ENCODE results near the gene TRPV5. TPM values are rescaled to one million over a fixed set of nuclear protein-coding genes. Genes with fewer than 3 reads are reported as not detected.

Gene TRPV5
- total RNA-seq, 1 donor from 2014 or later = not detected

DNA sequence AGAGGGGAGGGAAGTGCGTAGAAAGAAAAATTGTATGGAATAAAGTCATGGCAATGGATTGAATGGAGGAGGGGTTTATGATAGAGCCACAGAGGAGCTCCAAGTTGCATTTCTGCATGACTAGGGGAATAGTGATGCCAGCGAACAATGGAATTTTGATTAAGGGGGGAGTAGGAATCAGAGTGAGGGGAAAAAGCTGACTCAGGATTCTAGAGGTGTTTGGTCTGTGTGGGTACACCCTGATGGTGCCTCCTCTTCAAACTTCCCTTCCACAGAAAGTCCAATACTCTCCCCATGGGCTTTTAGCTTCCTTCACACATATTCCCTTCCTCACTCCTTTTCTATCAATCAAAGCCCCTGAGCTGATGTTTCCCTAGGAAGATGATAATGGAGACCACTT lies 30.4 kb upstream of the TRPV5 start:
- Mint-ChIP-seq H3K36me3 (ENCODE audit: low read depth) (no peaks in the 10 kb centered on the region), H3K27me3 (ENCODE audit: low read depth) (peaks cover 5% of the 10 kb centered on the region), H3K4me1 (ENCODE audit: low read depth) (no peaks in the 10 kb centered on the region), H3K4me3 (ENCODE audit: unreplicated experiment) (no peak overlapping the region), H3K9me3 (ENCODE audit: low read depth) (no peaks in the 10 kb centered on the region), H3K27ac (ENCODE audit: unreplicated experiment) (no peak overlapping the region)
- no peak for DNase-seq (ENCODE audit: low spot score)
- TF ChIP-seq, protein P1, sequence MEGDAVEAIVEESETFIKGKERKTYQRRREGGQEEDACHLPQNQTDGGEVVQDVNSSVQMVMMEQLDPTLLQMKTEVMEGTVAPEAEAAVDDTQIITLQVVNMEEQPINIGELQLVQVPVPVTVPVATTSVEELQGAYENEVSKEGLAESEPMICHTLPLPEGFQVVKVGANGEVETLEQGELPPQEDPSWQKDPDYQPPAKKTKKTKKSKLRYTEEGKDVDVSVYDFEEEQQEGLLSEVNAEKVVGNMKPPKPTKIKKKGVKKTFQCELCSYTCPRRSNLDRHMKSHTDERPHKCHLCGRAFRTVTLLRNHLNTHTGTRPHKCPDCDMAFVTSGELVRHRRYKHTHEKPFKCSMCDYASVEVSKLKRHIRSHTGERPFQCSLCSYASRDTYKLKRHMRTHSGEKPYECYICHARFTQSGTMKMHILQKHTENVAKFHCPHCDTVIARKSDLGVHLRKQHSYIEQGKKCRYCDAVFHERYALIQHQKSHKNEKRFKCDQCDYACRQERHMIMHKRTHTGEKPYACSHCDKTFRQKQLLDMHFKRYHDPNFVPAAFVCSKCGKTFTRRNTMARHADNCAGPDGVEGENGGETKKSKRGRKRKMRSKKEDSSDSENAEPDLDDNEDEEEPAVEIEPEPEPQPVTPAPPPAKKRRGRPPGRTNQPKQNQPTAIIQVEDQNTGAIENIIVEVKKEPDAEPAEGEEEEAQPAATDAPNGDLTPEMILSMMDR (IDR thresholded peaks at IDR 0.05) = no peak

DNA sequence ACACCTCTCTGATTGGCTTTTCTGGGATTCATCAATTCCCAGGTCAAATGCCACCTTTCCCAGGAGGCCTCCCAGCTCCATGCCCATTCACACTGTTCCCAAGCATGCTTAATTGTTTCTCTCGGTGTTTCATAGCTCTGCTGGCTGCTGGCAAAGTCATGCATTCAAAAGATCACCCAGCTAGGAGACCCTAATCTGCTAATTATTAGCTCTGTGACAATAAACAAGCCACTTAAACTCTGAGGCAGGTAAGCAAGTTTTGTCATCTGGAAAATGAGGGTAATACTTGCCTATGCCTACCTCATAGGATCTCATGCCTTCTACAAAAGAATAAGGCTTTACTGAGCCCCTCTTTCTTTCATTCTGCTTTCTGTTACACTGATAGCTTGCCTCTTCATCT lies 29.4 kb upstream of the TRPV5 start:
- DNase-seq (ENCODE audit: low spot score) = no peak
- H3K27ac Mint-ChIP-seq (ENCODE audit: unreplicated experiment) = no peak overlapping the region
- H3K36me3 Mint-ChIP-seq (ENCODE audit: low read depth) = no peaks in the 10 kb centered on the region
- peaks cover 8% of the 10 kb centered on the region for H3K27me3 Mint-ChIP-seq (ENCODE audit: low read depth)
- H3K9me3 Mint-ChIP-seq (ENCODE audit: low read depth) = no peaks in the 10 kb centered on the region
- no peaks in the 10 kb centered on the region for H3K4me1 Mint-ChIP-seq (ENCODE audit: low read depth)
- H3K4me3 Mint-ChIP-seq (ENCODE audit: unreplicated experiment) = no peak overlapping the region
- TF ChIP-seq, protein P1 (IDR thresholded peaks at IDR 0.05) = no peak

DNA sequence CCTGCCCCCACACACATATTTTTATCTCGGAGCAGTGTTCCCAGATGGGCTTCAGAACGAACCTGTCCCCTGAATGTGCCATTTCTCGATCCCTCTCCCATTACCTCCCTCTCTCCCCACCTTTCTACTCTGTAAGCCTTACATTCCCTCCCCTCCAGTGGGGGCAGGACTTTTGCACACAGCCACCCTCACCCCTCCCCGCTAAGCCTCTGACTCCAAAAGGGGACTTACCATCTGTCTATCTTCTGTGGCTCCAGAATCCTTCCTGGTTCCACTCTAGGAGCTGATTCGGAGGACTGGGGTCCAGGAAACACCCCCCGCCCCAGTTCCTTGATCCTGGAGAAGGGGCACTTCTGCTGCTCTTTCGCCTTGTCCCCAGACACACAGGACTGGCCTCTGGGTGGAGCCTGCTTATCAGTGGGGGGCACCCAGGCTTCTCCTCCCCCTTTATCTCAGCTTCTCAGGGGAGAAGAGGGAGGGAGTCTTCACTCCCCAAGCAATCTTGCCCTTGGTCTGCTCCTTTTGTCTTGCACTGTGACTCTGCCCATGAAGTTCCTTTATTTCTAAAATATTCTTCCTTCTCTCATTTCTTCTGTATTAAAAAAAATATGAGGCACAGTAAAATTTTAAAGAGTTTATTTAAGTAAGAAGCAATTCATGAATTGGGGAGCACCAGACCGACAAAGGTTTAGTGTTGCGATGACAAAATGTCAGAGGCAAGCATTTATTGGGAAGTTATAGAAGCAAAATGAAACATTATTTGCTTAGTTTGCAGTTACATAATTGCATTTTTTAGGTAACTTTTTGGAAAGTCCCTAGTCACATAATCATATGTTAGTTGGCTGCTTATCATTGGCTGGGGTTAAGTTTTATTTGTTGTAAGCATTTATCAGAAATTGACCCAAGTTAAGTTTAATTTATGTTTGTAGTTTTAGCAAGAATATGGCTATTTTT lies 28.7 kb upstream of the TRPV5 start, which contains the start of gene KEL:
KEL (minus strand) TSS at position 391 of the 954 bp plus-strand sequence; CDS start at position 234, 157 bp downstream.
- no peak for DNase-seq (ENCODE audit: low spot score)
- no peaks in the 10 kb centered on the region for H3K9me3 Mint-ChIP-seq (ENCODE audit: low read depth)
- TF ChIP-seq, protein P1 (IDR thresholded peaks at IDR 0.05) = no peak
- no peaks in the 10 kb centered on the region for H3K36me3 Mint-ChIP-seq (ENCODE audit: low read depth)
- H3K4me1 Mint-ChIP-seq (ENCODE audit: low read depth) = no peaks in the 10 kb centered on the region
- peaks cover 8% of the 10 kb centered on the region for H3K27me3 Mint-ChIP-seq (ENCODE audit: low read depth)
- H3K4me3 Mint-ChIP-seq (ENCODE audit: unreplicated experiment) = no peak within 1 kb of the TSS
- H3K27ac Mint-ChIP-seq (ENCODE audit: unreplicated experiment) = no peak within 1 kb of the TSS

DNA sequence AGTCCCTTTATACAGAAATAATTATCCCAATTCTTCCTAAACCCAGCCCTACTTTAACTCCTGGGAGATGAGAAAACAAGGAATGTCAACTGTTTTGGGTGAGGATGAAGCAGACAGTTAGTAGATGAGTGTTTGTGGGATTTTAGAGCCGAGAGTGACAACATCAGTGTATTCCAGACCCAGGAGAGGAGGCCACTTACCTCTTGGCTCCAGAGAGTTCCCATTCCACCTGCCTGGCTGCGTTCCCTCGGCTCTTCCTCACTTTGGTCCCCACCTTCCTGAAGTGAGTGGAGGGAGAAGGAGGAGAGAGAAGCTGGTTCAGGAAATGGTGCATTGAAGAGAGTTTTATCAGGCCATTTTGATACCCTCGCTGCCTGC lies 28.0 kb upstream of the TRPV5 start:
- TF ChIP-seq, protein P1 (IDR thresholded peaks at IDR 0.05) = no peak
- no peak for DNase-seq (ENCODE audit: low spot score)
- Mint-ChIP-seq H3K9me3 (ENCODE audit: low read depth) (peaks cover under 1% of the 10 kb centered on the region), H3K27me3 (ENCODE audit: low read depth) (peaks cover 8% of the 10 kb centered on the region), H3K27ac (ENCODE audit: unreplicated experiment) (no peak overlapping the region), H3K36me3 (ENCODE audit: low read depth) (no peaks in the 10 kb centered on the region), H3K4me3 (ENCODE audit: unreplicated experiment) (no peak overlapping the region), H3K4me1 (ENCODE audit: low read depth) (no peaks in the 10 kb centered on the region)

DNA sequence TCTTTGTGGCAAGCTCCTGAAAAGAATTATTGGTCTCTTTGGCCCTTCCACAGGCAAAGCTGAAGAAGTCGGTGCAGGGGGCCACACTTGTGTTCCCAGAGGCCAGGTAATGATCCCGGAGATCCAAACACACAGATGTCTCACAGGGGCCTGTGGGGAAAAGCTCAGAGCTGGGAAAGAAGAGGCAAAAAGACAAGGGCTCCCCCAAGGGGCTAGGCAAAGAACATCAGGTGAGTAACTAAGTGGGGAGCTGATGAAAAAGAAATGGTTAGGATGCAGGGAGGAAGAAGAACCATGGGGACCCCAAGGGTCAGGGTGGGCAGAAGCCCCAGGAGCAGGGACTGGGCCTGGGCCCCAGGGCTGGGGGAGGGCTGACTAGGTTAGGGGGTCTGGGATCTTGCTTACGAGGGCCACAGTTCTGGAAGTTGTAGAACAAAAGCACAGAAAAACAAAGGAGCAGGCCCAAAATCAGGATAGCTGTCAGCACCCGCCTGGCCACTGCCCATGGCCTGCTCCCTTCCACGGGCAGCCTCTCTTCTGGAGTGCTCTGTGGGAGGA lies 27.5 kb upstream of the TRPV5 start:
- H3K27me3 Mint-ChIP-seq (ENCODE audit: low read depth) = peaks cover 8% of the 10 kb centered on the region
- H3K36me3 Mint-ChIP-seq (ENCODE audit: low read depth) = no peaks in the 10 kb centered on the region
- peaks cover 6% of the 10 kb centered on the region for H3K9me3 Mint-ChIP-seq (ENCODE audit: low read depth)
- no peaks in the 10 kb centered on the region for H3K4me1 Mint-ChIP-seq (ENCODE audit: low read depth)
- no peak overlapping the region for H3K27ac Mint-ChIP-seq (ENCODE audit: unreplicated experiment)
- no peak overlapping the region for H3K4me3 Mint-ChIP-seq (ENCODE audit: unreplicated experiment)
- TF ChIP-seq, protein P1 (IDR thresholded peaks at IDR 0.05) = no peak
- DNase-seq (ENCODE audit: low spot score) = no peak
